GM12872 (cell line): ENCODE results near the gene PSEN1.

ENCODE experiments used
- TF ChIP-seq, protein P1 (sequence below): IDR thresholded peaks from 3 replicates; pipeline ENCODE4 v1.5.1; 2011; ENCODE audit warnings: low read depth, mild to moderate bottlenecking, low read length, moderate library complexity; ENCODE audit not compliant: insufficient read depth

The PSEN1 gene

DNA sequence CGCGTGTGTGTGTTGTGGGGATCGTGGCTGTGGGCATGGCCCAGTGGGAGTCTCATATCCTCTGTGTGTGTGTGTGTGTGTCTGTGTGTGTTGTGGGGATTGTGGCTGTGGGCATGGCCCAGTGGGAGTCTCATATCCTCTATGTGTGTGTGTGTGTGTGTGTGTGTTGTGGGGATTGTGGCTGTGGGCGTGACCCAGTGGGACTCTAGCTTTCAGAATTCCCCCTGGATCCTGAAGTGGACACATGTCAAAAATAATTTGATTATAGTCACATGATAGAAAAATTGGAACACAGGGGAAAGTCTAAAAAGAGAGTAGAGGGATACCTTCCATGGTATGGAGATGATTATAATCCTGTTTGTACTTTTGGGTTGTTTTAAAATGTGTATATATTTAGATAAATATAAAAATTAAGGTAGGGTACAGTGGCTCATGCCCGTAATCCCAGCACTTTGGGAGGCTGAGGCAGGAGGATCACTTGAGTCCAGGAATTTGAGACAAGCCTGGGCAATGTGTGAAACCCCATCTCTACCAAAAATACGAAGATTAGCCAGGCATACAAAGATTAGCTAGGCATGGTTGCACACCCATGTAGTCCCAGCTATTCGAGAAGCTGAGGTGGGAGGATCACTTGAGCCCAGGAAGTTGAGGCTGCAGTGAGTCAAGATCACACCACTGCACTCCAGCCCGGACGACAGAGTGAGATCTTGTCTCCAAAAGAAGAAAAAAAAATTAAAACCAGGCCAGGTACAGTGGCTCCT lies 112.0 kb downstream of the PSEN1 start:
- TF ChIP-seq, protein P1, sequence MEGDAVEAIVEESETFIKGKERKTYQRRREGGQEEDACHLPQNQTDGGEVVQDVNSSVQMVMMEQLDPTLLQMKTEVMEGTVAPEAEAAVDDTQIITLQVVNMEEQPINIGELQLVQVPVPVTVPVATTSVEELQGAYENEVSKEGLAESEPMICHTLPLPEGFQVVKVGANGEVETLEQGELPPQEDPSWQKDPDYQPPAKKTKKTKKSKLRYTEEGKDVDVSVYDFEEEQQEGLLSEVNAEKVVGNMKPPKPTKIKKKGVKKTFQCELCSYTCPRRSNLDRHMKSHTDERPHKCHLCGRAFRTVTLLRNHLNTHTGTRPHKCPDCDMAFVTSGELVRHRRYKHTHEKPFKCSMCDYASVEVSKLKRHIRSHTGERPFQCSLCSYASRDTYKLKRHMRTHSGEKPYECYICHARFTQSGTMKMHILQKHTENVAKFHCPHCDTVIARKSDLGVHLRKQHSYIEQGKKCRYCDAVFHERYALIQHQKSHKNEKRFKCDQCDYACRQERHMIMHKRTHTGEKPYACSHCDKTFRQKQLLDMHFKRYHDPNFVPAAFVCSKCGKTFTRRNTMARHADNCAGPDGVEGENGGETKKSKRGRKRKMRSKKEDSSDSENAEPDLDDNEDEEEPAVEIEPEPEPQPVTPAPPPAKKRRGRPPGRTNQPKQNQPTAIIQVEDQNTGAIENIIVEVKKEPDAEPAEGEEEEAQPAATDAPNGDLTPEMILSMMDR, result no peak

DNA sequence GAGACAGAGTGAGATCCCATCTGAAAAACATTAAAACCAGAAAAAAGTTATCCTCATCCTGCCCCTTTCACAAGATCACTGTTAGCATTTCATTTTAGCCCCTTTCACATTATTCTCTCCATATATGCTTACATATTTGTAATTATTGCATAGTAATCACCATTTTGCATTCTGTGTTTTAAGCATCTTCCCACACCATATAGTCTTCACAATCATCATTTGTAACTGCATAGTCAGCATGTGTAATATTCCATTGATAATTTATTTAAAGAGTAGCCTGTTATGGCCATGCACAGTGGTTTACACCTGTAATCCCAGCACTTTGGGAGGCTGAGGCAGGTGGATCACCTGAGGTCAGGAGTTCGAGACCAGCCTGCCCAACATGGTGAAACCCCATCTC lies 112.8 kb downstream of the PSEN1 start:
- TF ChIP-seq, protein P1, result no peak

DNA sequence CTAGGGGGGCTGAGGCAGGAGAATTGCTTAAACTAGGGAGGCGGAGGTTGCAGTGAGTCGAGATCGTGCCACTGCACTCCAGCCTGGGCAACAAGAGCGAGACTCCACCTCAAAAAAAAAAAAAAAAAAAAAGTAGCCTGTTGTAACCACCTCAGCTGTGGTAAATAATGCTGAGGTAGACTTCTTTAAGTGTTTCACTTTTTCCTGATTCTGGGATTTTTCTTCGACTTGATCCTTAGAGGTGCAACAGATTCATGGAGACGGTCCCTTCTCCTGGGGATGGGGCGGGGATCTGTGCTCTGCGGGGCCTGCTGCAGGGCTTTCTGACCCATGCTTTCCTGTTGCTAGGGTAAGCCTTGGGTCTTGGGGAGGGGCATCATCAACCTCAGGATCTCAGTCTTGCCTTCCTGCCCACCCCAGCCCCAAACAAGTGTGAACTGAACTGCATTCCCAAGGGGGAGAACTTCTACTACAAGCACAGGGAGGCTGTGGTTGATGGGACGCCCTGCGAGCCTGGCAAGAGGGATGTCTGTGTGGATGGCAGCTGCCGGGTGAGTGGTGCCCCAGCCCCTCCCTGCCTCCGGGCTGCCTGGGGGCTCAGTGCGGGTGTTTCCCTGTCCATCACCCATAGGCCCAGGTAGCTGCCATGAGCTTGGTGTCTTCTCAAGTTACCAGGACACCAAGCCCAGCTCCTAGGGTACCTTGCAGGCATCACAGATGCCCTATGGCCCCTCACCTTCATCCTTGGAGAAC lies 113.4 kb downstream of the PSEN1 start:
- TF ChIP-seq, protein P1, result no peak

DNA sequence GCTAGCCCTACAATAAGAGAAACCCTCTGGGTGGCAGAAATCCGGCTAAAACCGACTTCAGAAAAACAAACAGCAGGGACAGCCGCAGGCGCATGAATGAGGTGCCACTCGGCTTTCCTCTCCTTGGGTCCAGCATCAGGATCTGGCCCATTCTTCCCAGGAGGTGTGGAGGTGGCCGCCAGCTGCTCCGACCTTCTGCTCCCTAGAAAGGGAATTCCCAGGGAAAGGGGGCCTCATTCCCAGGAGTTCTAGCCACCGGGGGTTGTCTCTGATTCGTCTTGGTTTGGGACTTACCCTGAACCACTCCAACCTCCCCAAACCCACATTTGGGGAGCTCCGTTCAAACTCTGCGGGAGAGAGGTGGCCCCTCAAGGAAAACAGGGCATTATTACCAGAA lies 114.0 kb downstream of the PSEN1 start:
- TF ChIP-seq, protein P1, result no peak

DNA sequence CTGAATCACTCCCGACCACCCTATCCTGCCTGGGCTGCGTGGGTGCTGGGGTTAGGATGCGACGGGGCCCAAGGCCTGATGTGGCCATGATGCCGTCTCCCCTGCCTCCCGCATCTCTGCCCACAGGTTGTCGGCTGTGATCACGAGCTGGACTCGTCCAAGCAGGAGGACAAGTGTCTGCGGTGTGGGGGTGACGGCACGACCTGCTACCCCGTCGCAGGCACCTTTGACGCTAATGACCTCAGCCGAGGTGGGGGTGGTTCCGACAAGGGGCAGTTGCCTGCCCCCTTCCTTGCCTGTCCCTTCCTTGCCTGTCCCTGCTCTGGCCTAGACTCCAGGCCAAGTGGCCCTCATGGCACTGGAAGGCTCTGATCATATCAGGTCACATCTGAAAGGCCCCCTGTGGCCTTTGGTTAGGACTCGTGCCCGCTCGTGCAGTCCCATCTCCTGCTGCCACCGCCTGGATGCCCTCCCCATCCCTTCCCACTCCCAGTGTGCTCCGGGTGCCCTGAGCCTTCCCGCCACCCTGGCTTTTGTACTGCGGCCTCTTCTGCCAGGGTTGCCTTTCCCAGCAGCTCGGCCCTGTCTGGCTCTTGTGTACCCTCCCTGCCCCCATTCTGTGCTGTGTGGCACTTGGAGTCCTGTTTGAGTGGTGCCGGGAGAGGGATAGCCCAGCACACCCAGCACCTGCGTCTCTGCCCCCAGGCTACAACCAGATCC lies 114.6 kb downstream of the PSEN1 start:
- TF ChIP-seq, protein P1, result no peak

DNA sequence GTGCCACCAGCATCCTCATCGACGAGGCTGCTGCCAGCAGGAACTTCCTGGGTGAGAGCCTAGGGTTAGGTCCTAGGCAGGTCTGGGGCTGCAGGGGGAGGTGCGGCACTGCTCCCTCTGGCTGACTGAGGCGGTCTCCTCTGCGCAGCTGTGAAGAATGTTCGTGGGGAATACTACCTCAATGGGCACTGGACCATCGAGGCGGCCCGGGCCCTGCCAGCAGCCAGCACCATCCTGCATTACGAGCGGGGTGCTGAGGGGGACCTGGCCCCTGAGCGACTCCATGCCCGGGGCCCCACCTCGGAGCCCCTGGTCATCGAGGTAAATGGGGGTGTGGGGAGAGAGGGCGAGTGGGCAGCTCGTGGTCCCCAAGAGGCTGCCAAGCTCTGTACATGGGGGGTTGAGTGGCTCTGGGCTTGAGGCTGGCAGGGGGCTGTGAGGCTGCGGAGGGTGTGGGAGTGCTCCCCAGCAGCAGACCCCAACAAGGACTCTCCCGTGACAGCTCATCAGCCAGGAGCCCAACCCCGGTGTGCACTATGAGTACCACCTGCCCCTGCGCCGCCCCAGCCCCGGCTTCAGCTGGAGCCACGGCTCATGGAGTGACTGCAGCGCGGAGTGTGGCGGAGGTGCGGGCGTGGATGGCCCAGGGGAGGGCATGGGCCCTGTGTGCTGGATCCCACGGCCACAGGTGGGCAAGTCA lies 115.4 kb downstream of the PSEN1 start:
- TF ChIP-seq, protein P1, result no peak
